ENCODE results near the gene COL6A3.
A peak's percentile ranks its signal among the peaks of the same experiment; 100 is the strongest.

COL6A3 gene

DNA sequence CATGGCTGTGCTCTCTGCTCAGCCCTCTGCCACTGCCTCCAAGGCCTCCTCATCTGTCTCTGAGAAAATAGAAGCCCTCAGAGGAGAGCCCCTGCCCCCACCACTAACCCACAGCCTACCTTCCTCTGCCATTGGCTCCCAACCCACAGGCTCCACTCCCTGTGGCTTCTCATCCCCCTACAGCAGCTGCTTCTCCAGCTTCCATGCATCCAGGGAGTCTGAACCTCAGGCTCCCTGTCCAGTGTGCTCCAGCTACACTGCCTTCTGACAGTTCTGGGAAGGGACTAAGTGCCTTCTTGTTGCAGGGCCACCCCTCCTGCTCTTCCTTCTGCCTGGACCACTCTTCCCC lies 29.3 kb downstream of the COL6A3 start:
- no peak overlapping the region for H3K9ac ChIP-seq (ENCODE audit: low read length)
- H3K4me1 ChIP-seq (ENCODE audit: control insufficient read depth, insufficient read depth, low read length): peaks cover 5% of the 10 kb centered on the region
- peaks cover 12% of the 10 kb centered on the region for H3K36me3 ChIP-seq (ENCODE audit: control insufficient read depth, insufficient read depth, low read length)
- peak overlapping the region; percentile 65 for H3K27ac ChIP-seq (ENCODE audit: low read depth, low read length)
- H3K27me3 ChIP-seq (ENCODE audit: control insufficient read depth, insufficient read depth, low read length): no peaks in the 10 kb centered on the region
- H3K4me3 ChIP-seq (ENCODE audit: low read length): no peak overlapping the region

GRCh38 chr2:237383991-237384671 lies 29.8 kb downstream of the COL6A3 start:
- Histone ChIP-seq H3K36me3 (ENCODE audit: control insufficient read depth, insufficient read depth, low read length) (peaks cover 12% of the 10 kb centered on the region), H3K4me1 (ENCODE audit: control insufficient read depth, insufficient read depth, low read length) (peaks cover 10% of the 10 kb centered on the region), H3K27me3 (ENCODE audit: control insufficient read depth, insufficient read depth, low read length) (no peaks in the 10 kb centered on the region), H3K9ac (ENCODE audit: low read length) (no peak overlapping the region), H3K27ac (ENCODE audit: low read depth, low read length) (peak overlapping the region; percentile 65), H3K4me3 (ENCODE audit: low read length) (no peak overlapping the region)

DNA sequence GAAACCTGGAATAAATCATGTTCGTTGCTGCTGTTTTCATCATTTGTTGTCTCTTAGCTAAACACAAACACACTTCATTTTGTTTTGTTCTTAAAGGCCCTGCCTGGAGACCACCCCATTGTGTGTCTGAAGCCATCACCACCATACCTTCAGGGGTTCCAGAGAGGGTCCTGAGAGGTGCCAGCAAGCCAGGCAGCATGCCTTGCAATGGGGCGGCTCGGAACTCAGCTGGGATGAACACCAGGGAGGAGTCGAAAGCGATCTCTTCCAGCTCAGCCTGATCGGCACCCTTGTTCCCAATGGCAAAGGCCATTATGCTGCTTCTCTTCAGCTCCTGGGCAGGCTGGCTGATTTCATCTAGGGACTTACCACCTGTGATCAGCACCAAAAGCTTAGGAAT lies 33.2 kb downstream of the COL6A3 start:
- H3K9ac ChIP-seq (ENCODE audit: low read length): no peak overlapping the region
- H3K27ac ChIP-seq (ENCODE audit: low read depth, low read length): peak overlapping the region; percentile 1
- H3K36me3 ChIP-seq (ENCODE audit: control insufficient read depth, insufficient read depth, low read length): peaks cover 17% of the 10 kb centered on the region
- H3K27me3 ChIP-seq (ENCODE audit: control insufficient read depth, insufficient read depth, low read length): no peaks in the 10 kb centered on the region
- no peak overlapping the region for H3K4me3 ChIP-seq (ENCODE audit: low read length)
- peaks cover 19% of the 10 kb centered on the region for H3K4me1 ChIP-seq (ENCODE audit: control insufficient read depth, insufficient read depth, low read length)

DNA sequence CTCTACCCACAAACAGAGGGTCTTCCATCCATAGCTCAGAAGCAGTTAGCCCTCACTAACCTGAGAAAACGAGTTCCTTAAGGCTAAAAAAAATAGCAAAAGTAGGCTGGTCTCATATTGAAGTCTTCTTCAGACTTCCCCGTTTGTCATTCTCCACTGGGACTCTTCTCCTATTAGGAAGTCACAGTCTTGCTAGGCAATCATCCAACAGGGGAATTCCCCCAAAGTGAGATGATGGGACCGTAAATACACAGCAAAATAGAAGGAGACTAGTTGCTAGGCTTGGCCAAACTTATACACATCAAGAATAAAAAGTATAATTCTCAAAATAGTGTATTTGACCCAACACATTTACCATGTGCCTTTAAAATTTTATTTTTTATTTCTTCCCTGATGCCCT lies 34.3 kb downstream of the COL6A3 start:
- H3K9ac ChIP-seq (ENCODE audit: low read length): no peak overlapping the region
- no peak overlapping the region for H3K4me3 ChIP-seq (ENCODE audit: low read length)
- no peaks in the 10 kb centered on the region for H3K27me3 ChIP-seq (ENCODE audit: control insufficient read depth, insufficient read depth, low read length)
- H3K36me3 ChIP-seq (ENCODE audit: control insufficient read depth, insufficient read depth, low read length): peaks cover 20% of the 10 kb centered on the region
- H3K27ac ChIP-seq (ENCODE audit: low read depth, low read length): peak overlapping the region; percentile 75
- peaks cover 19% of the 10 kb centered on the region for H3K4me1 ChIP-seq (ENCODE audit: control insufficient read depth, insufficient read depth, low read length)

- Histone ChIP-seq H3K27me3 (ENCODE audit: control insufficient read depth, insufficient read depth, low read length) (no peaks in the 10 kb centered on the region), H3K36me3 (ENCODE audit: control insufficient read depth, insufficient read depth, low read length) (peaks cover 26% of the 10 kb centered on the region), H3K27ac (ENCODE audit: low read depth, low read length) (peak overlapping the region; percentile 75), H3K9ac (ENCODE audit: low read length) (no peak overlapping the region), H3K4me1 (ENCODE audit: control insufficient read depth, insufficient read depth, low read length) (peaks cover 17% of the 10 kb centered on the region), H3K4me3 (ENCODE audit: low read length) (no peak overlapping the region)
These were observed 35.3 kb downstream of the COL6A3 start for GRCh38 chr2:237378650-237379049.

GRCh38 chr2:237374284-237375060 lies 39.5 kb downstream of the COL6A3 start:
- Histone ChIP-seq H3K27me3 (ENCODE audit: control insufficient read depth, insufficient read depth, low read length) (no peaks in the 10 kb centered on the region), H3K9ac (ENCODE audit: low read length) (no peak overlapping the region), H3K36me3 (ENCODE audit: control insufficient read depth, insufficient read depth, low read length) (peaks cover 36% of the 10 kb centered on the region), H3K4me3 (ENCODE audit: low read length) (no peak overlapping the region), H3K27ac (ENCODE audit: low read depth, low read length) (no peak overlapping the region), H3K4me1 (ENCODE audit: control insufficient read depth, insufficient read depth, low read length) (peaks cover 12% of the 10 kb centered on the region)

DNA sequence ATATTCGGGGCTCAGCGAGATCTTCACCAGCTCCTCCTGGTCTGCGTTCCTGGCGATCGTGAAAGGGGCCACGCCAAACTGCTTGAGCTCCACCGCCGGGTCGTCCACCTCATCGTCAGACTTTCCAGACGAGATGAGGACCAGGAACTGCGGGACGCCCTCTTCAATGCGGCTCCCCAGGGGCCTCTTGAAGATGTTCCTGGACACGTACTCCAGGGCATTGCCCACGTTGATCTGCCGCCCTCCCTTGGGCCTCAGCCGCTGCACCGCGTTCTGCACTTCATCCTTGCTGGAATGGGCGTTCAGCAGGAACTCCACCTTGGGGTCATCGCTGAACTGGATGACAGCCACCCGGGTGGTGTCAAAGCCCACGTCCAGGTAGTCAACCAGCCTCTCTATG lies 42.1 kb downstream of the COL6A3 start:
- Histone ChIP-seq H3K4me3 (ENCODE audit: low read length) (no peak overlapping the region), H3K27me3 (ENCODE audit: control insufficient read depth, insufficient read depth, low read length) (no peaks in the 10 kb centered on the region), H3K36me3 (ENCODE audit: control insufficient read depth, insufficient read depth, low read length) (peaks cover 32% of the 10 kb centered on the region), H3K9ac (ENCODE audit: low read length) (no peak overlapping the region), H3K27ac (ENCODE audit: low read depth, low read length) (no peak overlapping the region), H3K4me1 (ENCODE audit: control insufficient read depth, insufficient read depth, low read length) (peaks cover 2% of the 10 kb centered on the region)

DNA sequence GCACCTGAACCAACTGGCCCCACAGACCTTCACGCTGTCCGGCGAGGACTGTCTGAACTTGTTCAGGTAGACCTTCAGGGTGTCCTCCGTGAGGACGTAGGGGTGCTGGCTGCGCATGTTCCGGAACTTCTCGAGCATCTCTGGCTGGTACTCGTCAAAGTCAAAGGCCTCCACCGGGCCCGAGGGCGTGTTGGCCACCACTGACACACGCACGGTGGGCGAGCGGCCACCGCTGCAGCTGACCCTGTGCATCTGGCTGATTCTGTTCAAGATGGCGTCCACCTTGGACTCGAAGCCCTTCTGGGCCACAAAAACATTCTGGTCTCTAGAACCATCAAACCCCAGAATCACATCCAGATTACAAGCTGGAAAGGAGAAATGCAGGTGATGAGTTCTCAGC lies 48.3 kb downstream of the COL6A3 start:
- Histone ChIP-seq H3K36me3 (ENCODE audit: control insufficient read depth, insufficient read depth, low read length) (peaks cover 18% of the 10 kb centered on the region), H3K27ac (ENCODE audit: low read depth, low read length) (no peak overlapping the region), H3K27me3 (ENCODE audit: control insufficient read depth, insufficient read depth, low read length) (no peaks in the 10 kb centered on the region), H3K9ac (ENCODE audit: low read length) (no peak overlapping the region), H3K4me1 (ENCODE audit: control insufficient read depth, insufficient read depth, low read length) (peaks cover 2% of the 10 kb centered on the region), H3K4me3 (ENCODE audit: low read length) (no peak overlapping the region)

DNA sequence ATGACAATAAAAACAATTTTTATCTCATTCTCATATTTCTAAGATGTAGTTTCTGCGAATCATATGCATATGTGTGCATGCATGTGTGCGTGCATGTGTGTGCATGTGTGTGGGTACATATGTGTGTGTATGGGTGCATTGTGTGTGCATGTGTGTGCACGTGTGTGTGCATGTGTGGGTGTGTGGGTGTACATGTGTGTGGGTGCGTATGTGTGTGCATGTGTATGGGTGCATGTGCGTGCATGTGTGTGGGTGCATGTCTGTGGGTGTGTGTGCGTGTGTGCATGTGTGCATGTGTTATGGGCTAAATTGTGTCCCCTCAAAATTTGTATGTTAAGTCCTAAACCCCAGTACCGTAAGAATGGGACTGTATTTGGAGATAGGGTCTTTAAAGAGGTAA lies 49.3 kb downstream of the COL6A3 start:
- Histone ChIP-seq H3K4me3 (ENCODE audit: low read length) (no peak overlapping the region), H3K9ac (ENCODE audit: low read length) (no peak overlapping the region), H3K27me3 (ENCODE audit: control insufficient read depth, insufficient read depth, low read length) (no peaks in the 10 kb centered on the region), H3K4me1 (ENCODE audit: control insufficient read depth, insufficient read depth, low read length) (peaks cover 2% of the 10 kb centered on the region), H3K27ac (ENCODE audit: low read depth, low read length) (no peak overlapping the region), H3K36me3 (ENCODE audit: control insufficient read depth, insufficient read depth, low read length) (peaks cover 18% of the 10 kb centered on the region)

DNA sequence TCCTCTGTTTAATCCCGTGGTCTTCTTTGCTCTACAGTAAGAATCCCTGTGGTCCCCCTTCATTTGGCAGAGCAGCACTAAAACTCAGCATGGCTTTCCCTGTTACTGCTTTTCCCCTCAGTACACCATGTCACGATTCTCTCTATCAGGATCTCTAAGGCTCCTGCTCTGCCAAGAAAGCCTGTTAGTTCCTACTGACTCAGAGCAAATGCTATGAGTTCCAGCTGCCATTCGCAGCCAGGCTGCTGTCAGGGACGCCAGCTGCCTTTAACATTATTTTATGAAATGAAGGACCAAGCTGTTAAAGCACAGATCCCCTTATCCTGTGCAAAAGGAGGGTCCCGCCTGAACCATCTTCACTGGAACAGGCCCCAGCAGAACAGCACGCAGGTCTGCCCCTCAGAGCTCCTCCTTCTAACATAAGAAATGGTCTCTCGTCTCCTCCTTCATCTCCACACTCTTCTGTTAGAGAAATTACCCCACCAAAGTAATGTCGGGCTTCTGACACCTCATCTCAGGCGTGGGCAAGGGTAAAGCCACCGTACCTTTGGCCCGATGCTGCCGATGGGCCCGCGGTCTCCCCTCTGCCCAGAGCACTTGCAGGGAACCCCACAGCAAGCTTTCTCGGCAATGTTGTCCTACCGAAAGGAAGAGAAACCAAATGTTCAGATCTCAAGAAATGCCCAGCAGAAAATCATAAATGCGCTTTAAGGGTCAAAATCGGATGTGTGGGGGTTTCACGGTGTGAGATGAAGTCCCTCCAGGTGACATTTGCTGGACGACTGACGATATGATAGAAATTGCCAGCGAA lies 52.6 kb downstream of the COL6A3 start:
- no peak overlapping the region for H3K9ac ChIP-seq (ENCODE audit: low read length)
- H3K27me3 ChIP-seq (ENCODE audit: control insufficient read depth, insufficient read depth, low read length): no peaks in the 10 kb centered on the region
- H3K27ac ChIP-seq (ENCODE audit: low read depth, low read length): peak overlapping the region; percentile 60

DNA sequence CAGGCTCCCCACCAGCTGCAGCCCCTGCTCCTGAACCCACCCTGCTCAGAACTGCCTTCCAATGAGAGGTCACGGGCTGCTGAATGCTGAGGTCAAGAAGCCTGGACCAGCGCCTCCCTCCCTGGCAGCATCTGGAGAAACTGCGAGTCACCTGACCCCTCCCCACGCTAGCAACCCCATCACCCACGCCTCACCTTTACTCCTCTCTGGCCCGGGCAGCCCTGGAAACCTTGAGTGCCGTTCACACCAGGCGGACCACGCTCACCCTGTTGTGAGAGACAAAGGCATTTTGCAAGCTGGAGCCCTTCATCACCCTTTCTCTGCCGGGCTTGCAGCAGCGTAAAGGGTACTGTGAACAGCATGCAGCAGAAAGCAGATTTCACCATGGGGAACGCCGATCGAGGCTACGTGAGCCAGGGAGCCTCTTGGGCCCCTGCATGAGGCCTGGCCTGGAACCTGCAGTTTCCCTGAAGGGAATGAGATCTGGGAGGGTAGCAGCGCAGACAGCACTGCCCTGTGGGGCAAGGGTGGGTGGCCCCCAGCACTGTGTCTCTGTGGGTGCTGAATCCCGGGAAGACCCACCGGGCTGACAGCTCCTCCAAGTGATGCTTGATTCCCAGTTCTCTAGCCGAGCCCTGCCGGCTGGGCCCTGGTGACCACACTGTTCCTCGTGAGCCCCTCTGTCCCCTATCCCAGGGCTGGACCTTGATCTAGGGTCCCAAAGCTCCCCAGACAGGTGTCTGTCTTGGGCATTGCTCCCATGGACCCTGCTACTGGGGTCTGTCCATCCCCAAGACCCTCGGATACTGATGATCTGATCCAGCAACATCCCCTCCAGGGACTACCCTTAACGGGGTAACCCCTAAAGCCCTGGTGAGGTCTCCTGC lies 53.8 kb downstream of the COL6A3 start:
- Histone ChIP-seq H3K9ac (ENCODE audit: low read length) (no peak overlapping the region), H3K36me3 (ENCODE audit: control insufficient read depth, insufficient read depth, low read length) (peaks cover 14% of the 10 kb centered on the region), H3K4me3 (ENCODE audit: low read length) (no peak overlapping the region), H3K27ac (ENCODE audit: low read depth, low read length) (peak overlapping the region; percentile 60), H3K27me3 (ENCODE audit: control insufficient read depth, insufficient read depth, low read length) (no peaks in the 10 kb centered on the region), H3K4me1 (ENCODE audit: control insufficient read depth, insufficient read depth, low read length) (peaks cover 4% of the 10 kb centered on the region)

More for the DNA sequence above, 52.6 kb downstream of the COL6A3 start:
- Histone ChIP-seq H3K4me1 (ENCODE audit: control insufficient read depth, insufficient read depth, low read length) (peaks cover under 1% of the 10 kb centered on the region), H3K36me3 (ENCODE audit: control insufficient read depth, insufficient read depth, low read length) (peaks cover 20% of the 10 kb centered on the region), H3K4me3 (ENCODE audit: low read length) (no peak overlapping the region)

DNA sequence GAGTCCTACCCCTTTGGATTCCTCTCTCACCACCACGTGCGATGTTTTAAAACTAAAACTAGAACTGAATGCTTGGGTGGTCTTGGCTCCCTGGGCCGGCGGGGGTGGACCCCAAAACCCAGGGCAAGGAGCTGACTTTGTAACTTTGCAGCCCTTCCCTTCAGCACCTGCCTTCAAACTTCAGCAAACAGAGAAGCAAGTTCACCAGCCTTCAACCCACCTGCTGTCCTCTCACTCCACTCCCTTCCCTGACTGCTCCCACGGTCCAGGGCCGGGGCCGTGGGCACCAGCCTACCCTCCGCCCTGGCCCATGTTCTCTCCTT lies 54.5 kb downstream of the COL6A3 start:
- peak overlapping the region; percentile 60 for H3K27ac ChIP-seq (ENCODE audit: low read depth, low read length)
- H3K9ac ChIP-seq (ENCODE audit: low read length): no peak overlapping the region
- H3K36me3 ChIP-seq (ENCODE audit: control insufficient read depth, insufficient read depth, low read length): peaks cover 14% of the 10 kb centered on the region
- no peak overlapping the region for H3K4me3 ChIP-seq (ENCODE audit: low read length)
- peaks cover 11% of the 10 kb centered on the region for H3K4me1 ChIP-seq (ENCODE audit: control insufficient read depth, insufficient read depth, low read length)
- H3K27me3 ChIP-seq (ENCODE audit: control insufficient read depth, insufficient read depth, low read length): no peaks in the 10 kb centered on the region
